Activated CD4-positive, alpha-beta memory T cell treated with anti-CD3 and anti-CD28 coated beads, Interleukin-2, amount 10 ng/mL, durations not matched to agents 7 days and 5 days (primary cell): ENCODE measurements around the gene CASKIN1. TPM values are rescaled to one million over a fixed set of nuclear protein-coding genes. Genes with fewer than 3 reads are reported as not detected.
A peak's percentile ranks its signal among the peaks of the same experiment; 100 is the strongest.
"Not testable (repeated sequence)": the region's sequence is repeated elsewhere in the genome, so short reads cannot be mapped to it uniquely, and the experiment has no call there.

Experiments used
- CTCF ChIA-PET: fragments of 350-600 bp; sonication (Branson Sonifier 250); formaldehyde crosslinking; loops from one replicate; lab custom pipeline; 2021; ENCODE audit warnings: antibody characterized with exemption, inconsistent platforms; lab: Charles Lee
- POLR2A ChIA-PET: fragments of 350-600 bp; sonication (Branson Sonifier 250); formaldehyde crosslinking; loops from one replicate; lab custom pipeline; 2021; ENCODE audit warnings: antibody characterized with exemption; lab: Charles Lee
- DNase-seq: peaks from one replicate; pipeline ENCODE4 v3.0.0-alpha.2; 2020
- H3K27ac Mint-ChIP-seq: one replicate; pipeline ENCODE4 v1.8.0; 2021; ENCODE audit warnings: mild to moderate bottlenecking, mixed read lengths
- H3K27me3 Mint-ChIP-seq: one replicate; pipeline ENCODE4 v1.8.0; 2021; ENCODE audit warnings: mixed read lengths
- H3K36me3 Mint-ChIP-seq: one replicate; pipeline ENCODE4 v1.8.0; 2021; ENCODE audit warnings: low read depth, mixed read lengths
- H3K4me1 Mint-ChIP-seq: one replicate; pipeline ENCODE4 v1.8.0; 2021; ENCODE audit warnings: mixed read lengths
- H3K4me3 Mint-ChIP-seq: one replicate; pipeline ENCODE4 v1.8.0; 2021; ENCODE audit warnings: mild to moderate bottlenecking, mixed read lengths
- H3K9me3 Mint-ChIP-seq: one replicate; pipeline ENCODE4 v1.8.0; 2021; ENCODE audit warnings: mixed read lengths
- total RNA-seq, 2 experiments: library from RNA; stranded (reverse); gene quantifications; one replicate each; pipeline ENCODE4 v1.2.3, GENCODE V29; 2021

Gene CASKIN1
- total RNA-seq, 2 experiments from 2014 or later: 0.18 to 1.4 TPM

- H3K9me3 Mint-ChIP-seq, DNase-seq, H3K27ac Mint-ChIP-seq, POLR2A ChIA-PET, H3K4me1 Mint-ChIP-seq, H3K27me3 Mint-ChIP-seq, H3K36me3 Mint-ChIP-seq, CTCF ChIA-PET: not testable (repeated sequence)
- peak overlapping the region; percentile 62 for H3K4me3 Mint-ChIP-seq
These were observed 61.3 kb downstream of the CASKIN1 start for GRCh38 chr16:2135071-2135470.

DNA sequence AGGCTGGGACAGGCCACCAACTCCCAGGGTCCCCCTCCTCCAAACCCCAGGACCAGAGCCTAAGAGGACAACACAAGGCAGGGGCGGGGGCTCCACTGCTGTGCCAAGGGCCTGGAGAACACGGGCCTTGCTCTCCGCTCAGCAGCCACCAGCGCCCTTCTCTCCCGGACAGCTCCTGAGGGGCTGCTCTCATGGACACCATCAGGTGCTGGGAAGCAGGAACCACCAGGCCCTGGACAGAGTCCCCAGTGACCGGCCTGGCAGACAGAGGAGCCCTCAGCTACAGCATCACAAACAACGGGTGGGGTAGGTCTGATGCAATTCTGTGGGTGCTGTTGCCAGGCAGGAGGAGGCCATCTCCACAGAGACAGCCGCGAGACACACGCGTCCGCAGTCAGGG lies 62.6 kb downstream of the CASKIN1 start:
- CTCF ChIA-PET, H3K4me1 Mint-ChIP-seq, H3K27me3 Mint-ChIP-seq, H3K27ac Mint-ChIP-seq, H3K9me3 Mint-ChIP-seq, DNase-seq, H3K36me3 Mint-ChIP-seq, H3K4me3 Mint-ChIP-seq, POLR2A ChIA-PET: not testable (repeated sequence)

- POLR2A ChIA-PET, H3K9me3 Mint-ChIP-seq, H3K4me1 Mint-ChIP-seq, H3K27ac Mint-ChIP-seq, H3K4me3 Mint-ChIP-seq, H3K36me3 Mint-ChIP-seq, H3K27me3 Mint-ChIP-seq, CTCF ChIA-PET, DNase-seq: not testable (repeated sequence)
These were observed 66.4 kb downstream of the CASKIN1 start for GRCh38 chr16:2129890-2130447.

- H3K27ac Mint-ChIP-seq: peak overlapping the region; percentile 59
- H3K9me3 Mint-ChIP-seq, H3K4me1 Mint-ChIP-seq, DNase-seq, H3K4me3 Mint-ChIP-seq, CTCF ChIA-PET, POLR2A ChIA-PET, H3K36me3 Mint-ChIP-seq, H3K27me3 Mint-ChIP-seq: not testable (repeated sequence)
These were observed 67.2 kb downstream of the CASKIN1 start for GRCh38 chr16:2129251-2129650.

- not testable (repeated sequence) for H3K27me3 Mint-ChIP-seq, DNase-seq, H3K4me3 Mint-ChIP-seq
These were observed 68.7 kb downstream of the CASKIN1 start for GRCh38 chr16:2127630-2128280.

More at GRCh38 chr16:2127630-2128280, 68.7 kb downstream of the CASKIN1 start:
- CTCF ChIA-PET, H3K36me3 Mint-ChIP-seq, H3K9me3 Mint-ChIP-seq, POLR2A ChIA-PET, H3K27ac Mint-ChIP-seq, H3K4me1 Mint-ChIP-seq: not testable (repeated sequence)

Other genes starting within 250 kb of the CASKIN1 start
- gene RPL3L, start 241.9 kb downstream of the CASKIN1 start, total RNA-seq: not detected
- gene NDUFB10, start 237.1 kb downstream of the CASKIN1 start, total RNA-seq: 100 to 1,000 TPM; 131 to 138 TPM
- 1,000 to 10,000 TPM; 2,364 to 2,405 TPM for gene RPS2, start 231.8 kb downstream of the CASKIN1 start, total RNA-seq
- gene RNF151, start 229.7 kb downstream of the CASKIN1 start, total RNA-seq: not detected
- gene TBL3, start 224.6 kb downstream of the CASKIN1 start, total RNA-seq: 10 to 100 TPM; 27.7 to 28.7 TPM
- under 1 TPM in 1 of 2 experiments, not detected in 1; 0.23 TPM for gene NOXO1, start 215.1 kb downstream of the CASKIN1 start, total RNA-seq
- gene GFER, start 212.4 kb downstream of the CASKIN1 start, total RNA-seq: 10 to 100 TPM; 29.1 to 32.0 TPM
- 10 to 100 TPM; 12.3 to 12.6 TPM for gene SYNGR3, start 206.6 kb downstream of the CASKIN1 start, total RNA-seq
- 10 to 100 TPM; 52.1 to 53.6 TPM for gene ZNF598, start 186.8 kb downstream of the CASKIN1 start, total RNA-seq
- gene NPW, start 176.8 kb downstream of the CASKIN1 start, total RNA-seq: under 1 TPM; 0.48 to 0.65 TPM
- gene NHERF2, start 169.7 kb downstream of the CASKIN1 start, total RNA-seq: under 1 TPM; 0.85 to 0.96 TPM
- gene NTHL1, start 148.8 kb downstream of the CASKIN1 start, total RNA-seq: 10 to 100 TPM; 22.5 to 24.5 TPM
- 10 to 100 TPM; 88.4 to 90.1 TPM for gene TSC2, start 148.6 kb downstream of the CASKIN1 start, total RNA-seq
- gene PKD1, start 60.7 kb downstream of the CASKIN1 start, total RNA-seq: 10 to 100 TPM; 60.5 to 69.6 TPM
- 1 to 10 TPM in 1 of 2 experiments, under 1 TPM in 1; 0.83 to 1.1 TPM for gene RAB26, start 48.0 kb downstream of the CASKIN1 start, total RNA-seq
- gene TRAF7, start 40.8 kb downstream of the CASKIN1 start, total RNA-seq: 10 to 100 TPM; 57.3 to 60.3 TPM
- gene MLST8, start 8.8 kb upstream of the CASKIN1 start, total RNA-seq: 10 to 100 TPM; 32.6 to 33.7 TPM
- gene BRICD5, start 14.3 kb upstream of the CASKIN1 start, total RNA-seq: 10 to 100 TPM; 10.3 to 12.5 TPM
- gene PGP, start 18.2 kb upstream of the CASKIN1 start, total RNA-seq: 10 to 100 TPM; 17.9 to 19.2 TPM
- 10 to 100 TPM; 26.3 to 29.4 TPM for gene E4F1, start 27.0 kb upstream of the CASKIN1 start, total RNA-seq
- 1 to 10 TPM; 2.0 to 2.3 TPM for gene DNASE1L2, start 39.8 kb upstream of the CASKIN1 start, total RNA-seq
- 10 to 100 TPM; 43.0 to 44.8 TPM for gene ECI1, start 55.0 kb upstream of the CASKIN1 start, total RNA-seq
- 100 to 1,000 TPM; 218 to 222 TPM for gene RNPS1, start 71.5 kb upstream of the CASKIN1 start, total RNA-seq
- 1 to 10 TPM; 8.3 to 8.7 TPM for gene ABCA3, start 144.1 kb upstream of the CASKIN1 start, total RNA-seq
- 10 to 100 TPM; 74.5 to 75.8 TPM for gene CCNF, start 232.8 kb upstream of the CASKIN1 start, total RNA-seq